ENCODE data around the gene KIT. TPM values are rescaled to one million over a fixed set of nuclear protein-coding genes. Genes with fewer than 3 reads are reported as not detected.

The KIT gene
- total and polyA plus RNA-seq, 2 donors (not counting 1 experiment from before 2014, with no cell fraction given): 0.01 TPM; not detected in 1

- no peak for ATAC-seq (ENCODE audit: low read depth)
- Histone ChIP-seq H3K9me3 (ENCODE audit: control extremely low read depth in 1 of 3, control insufficient read depth in 2 of 3, insufficient read depth in 1 of 3, low read length in 2 of 3) (no peaks in the 10 kb centered on the region), H3K4me1 (ENCODE audit: control insufficient read depth in 2 of 2, insufficient read depth in 2 of 2, low read length in 2 of 2) (no peaks in the 10 kb centered on the region), H3K9ac (ENCODE audit: low read length) (no peak overlapping the region), H2AFZ (ENCODE audit: insufficient read depth, low read depth, low read length, poor library complexity, severe bottlenecking) (no peak overlapping the region), H3K4me3 (ENCODE audit: control extremely low read depth in 1 of 5, extremely low read depth in 1 of 5, insufficient read depth in 1 of 5, low read depth in 2 of 5, low read length in 4 of 5) (no peak overlapping the region), H3K27ac (ENCODE audit: low read length in 2 of 2) (no peak overlapping the region), H4K20me1 (ENCODE audit: control insufficient read depth, insufficient read depth, low read length, poor library complexity, severe bottlenecking) (no peaks in the 10 kb centered on the region), H3K27me3 (replicated peaks in 1 of 4; ENCODE audit: control extremely low read depth in 1 of 4, control insufficient read depth in 3 of 4, insufficient read depth in 4 of 4, low read length in 3 of 4) (no peaks in the 10 kb centered on the region), H3K4me2 (replicated peaks; ENCODE audit: low read depth, low read length, poor library complexity, severe bottlenecking) (no peak overlapping the region), H3K36me3 (replicated peaks in 1 of 2; ENCODE audit: control extremely low read depth in 1 of 2, control insufficient read depth in 1 of 2, extremely low read depth in 1 of 2, insufficient read depth in 2 of 2, low read length in 1 of 2) (no peaks in the 10 kb centered on the region), H3K79me2 (ENCODE audit: control insufficient read depth, insufficient read depth, low read length) (no peaks in the 10 kb centered on the region)
- Mint-ChIP-seq H3K4me1 (no peaks in the 10 kb centered on the region), H3K9me3 (ENCODE audit: insufficient read depth) (no peaks in the 10 kb centered on the region), H3K4me3 (no peak overlapping the region), H3K27me3 (peaks cover 9% of the 10 kb centered on the region), H3K27ac (no peak overlapping the region)
- intact Hi-C loops (cut with micrococcal nuclease): no loop called here
- 0% methylated on average over 1 of the region's 2 CpGs for WGBS (ENCODE audit: insufficient coverage)
- no peak for TF ChIP-seq EZH2 (IDR thresholded peaks at IDR 0.05; ENCODE audit: borderline replicate concordance, insufficient read depth, low read depth, low read length, poor library complexity, severe bottlenecking)
- no peak for TF ChIP-seq CTCF (IDR thresholded peaks at IDR 0.05)
- DNase-seq: no peak
- ChIA-PET CTCF (interaction anchor here (1.2 kb wide), 1 partner anchor 13 kb away, joined by 3 read pairs; no protein-coding TSS in a partner anchor), POLR2A (no interaction called here)
Measured at GRCh38 chr4:54700986-54701385, 43.2 kb downstream of the KIT start.

GRCh38 chr4:54703182-54703581, 45.4 kb downstream of the KIT start:
- no peaks in the 10 kb centered on the region for H3K9me3 Mint-ChIP-seq (ENCODE audit: insufficient read depth)
- peaks cover 15% of the 10 kb centered on the region for H3K27me3 Mint-ChIP-seq
- no peaks in the 10 kb centered on the region for H3K4me1 Mint-ChIP-seq
- H3K9ac ChIP-seq (ENCODE audit: low read length): no peak overlapping the region
- no peaks in the 10 kb centered on the region for H3K4me1 ChIP-seq (ENCODE audit: control insufficient read depth in 2 of 2, insufficient read depth in 2 of 2, low read length in 2 of 2)
- no peaks in the 10 kb centered on the region for H3K79me2 ChIP-seq (ENCODE audit: control insufficient read depth, insufficient read depth, low read length)
- H3K27ac ChIP-seq (ENCODE audit: low read length in 2 of 2): no peak overlapping the region
- intact Hi-C loops (cut with micrococcal nuclease): no loop called here
- no peak overlapping the region for H3K4me3 Mint-ChIP-seq
- WGBS (ENCODE audit: insufficient coverage): no CpG with 5 or more reads among the region's 4 CpGs
- H3K36me3 ChIP-seq (replicated peaks in 1 of 2; ENCODE audit: control extremely low read depth in 1 of 2, control insufficient read depth in 1 of 2, extremely low read depth in 1 of 2, insufficient read depth in 2 of 2, low read length in 1 of 2): no peaks in the 10 kb centered on the region
- CTCF ChIA-PET: no interaction called here
- H4K20me1 ChIP-seq (ENCODE audit: control insufficient read depth, insufficient read depth, low read length, poor library complexity, severe bottlenecking): no peaks in the 10 kb centered on the region
- no peak overlapping the region for H3K4me2 ChIP-seq (replicated peaks; ENCODE audit: low read depth, low read length, poor library complexity, severe bottlenecking)
- H3K27me3 ChIP-seq (replicated peaks in 1 of 4; ENCODE audit: control extremely low read depth in 1 of 4, control insufficient read depth in 3 of 4, insufficient read depth in 4 of 4, low read length in 3 of 4): peaks cover 0 to 3% (median 0%) of the 10 kb centered on the region in 4 experiments
- H2AFZ ChIP-seq (ENCODE audit: insufficient read depth, low read depth, low read length, poor library complexity, severe bottlenecking): no peak overlapping the region
- TF ChIP-seq CTCF (IDR thresholded peaks at IDR 0.05): no peak
- TF ChIP-seq EZH2 (IDR thresholded peaks at IDR 0.05; ENCODE audit: borderline replicate concordance, insufficient read depth, low read depth, low read length, poor library complexity, severe bottlenecking): no peak
- no peak overlapping the region for H3K4me3 ChIP-seq (ENCODE audit: control extremely low read depth in 1 of 5, extremely low read depth in 1 of 5, insufficient read depth in 1 of 5, low read depth in 2 of 5, low read length in 4 of 5)
- DNase-seq (no peak), ATAC-seq (ENCODE audit: low read depth) (no peak)
- no peak overlapping the region for H3K27ac Mint-ChIP-seq
- POLR2A ChIA-PET: no interaction called here
- H3K9me3 ChIP-seq (ENCODE audit: control extremely low read depth in 1 of 3, control insufficient read depth in 2 of 3, insufficient read depth in 1 of 3, low read length in 2 of 3): no peaks in the 10 kb centered on the region
